ENCODE data around the gene SPRR2B. TPM values are rescaled to one million over a fixed set of nuclear protein-coding genes. Genes with fewer than 3 reads are reported as not detected.
"Not testable (repeated sequence)": the region's sequence is repeated elsewhere in the genome, so short reads cannot be mapped to it uniquely, and the experiment has no call there.

The SPRR2B gene
- total and polyA plus RNA-seq, 8 donors: not detected

GRCh38 chr1:153024413-153024812 is 47.0 kb downstream of the SPRR2B start:
- no peaks in the 10 kb centered on the region for H3K4me1 ChIP-seq
- no peak overlapping the region for H3K4me3 ChIP-seq
- H3K9me3 ChIP-seq: no peaks in the 10 kb centered on the region
- ATAC-seq (no peak), DNase-seq (no peak)
- TF ChIP-seq CTCF (IDR thresholded peaks at IDR 0.05): no peak
- intact Hi-C loops (cut with DNase I): no loop called here
- no peak overlapping the region for H3K27ac ChIP-seq
- no peaks in the 10 kb centered on the region for H3K36me3 ChIP-seq
- no peaks in the 10 kb centered on the region for H3K27me3 ChIP-seq

GRCh38 chr1:153023109-153023508 is 48.3 kb downstream of the SPRR2B start:
- Histone ChIP-seq H3K4me3 (no peak overlapping the region), H3K9me3 (no peaks in the 10 kb centered on the region), H3K4me1 (no peaks in the 10 kb centered on the region), H3K27ac (no peak overlapping the region), H3K27me3 (no peaks in the 10 kb centered on the region), H3K36me3 (no peaks in the 10 kb centered on the region)
- intact Hi-C loops (cut with DNase I): no loop called here
- TF ChIP-seq CTCF (IDR thresholded peaks at IDR 0.05): no peak
- DNase-seq: no peak
- no peak for ATAC-seq

- intact Hi-C loops (cut with DNase I): not testable (repeated sequence)
Measured at GRCh38 chr1:153022340-153022739, 49.1 kb downstream of the SPRR2B start.

GRCh38 chr1:153021829-153022228 is 49.6 kb downstream of the SPRR2B start:
- H3K9me3 ChIP-seq; intact Hi-C loops (cut with DNase I); H3K4me3 ChIP-seq; H3K27me3 ChIP-seq; H3K27ac ChIP-seq; DNase-seq; H3K36me3 ChIP-seq; ATAC-seq; H3K4me1 ChIP-seq: not testable (repeated sequence)

More at GRCh38 chr1:153022340-153022739, 49.1 kb downstream of the SPRR2B start:
- not testable (repeated sequence) for H3K9me3 ChIP-seq, H3K4me3 ChIP-seq, DNase-seq, H3K4me1 ChIP-seq, H3K27ac ChIP-seq, ATAC-seq, H3K36me3 ChIP-seq, H3K27me3 ChIP-seq

Other genes starting within 250 kb of the SPRR2B start
- not detected for gene LCE1A, start 244.1 kb downstream of the SPRR2B start, total RNA-seq
- gene LCE1A, start 244.1 kb downstream of the SPRR2B start, polyA plus RNA-seq (ENCODE audit: insufficient read length in 6 of 6): not detected
- not detected for gene LCE6A, start 228.8 kb downstream of the SPRR2B start, total RNA-seq
- gene LCE6A, start 228.8 kb downstream of the SPRR2B start, polyA plus RNA-seq (ENCODE audit: insufficient read length in 6 of 6): not detected
- gene LCE7A, start 211.6 kb downstream of the SPRR2B start, total RNA-seq: not detected
- not detected for gene LCE7A, start 211.6 kb downstream of the SPRR2B start, polyA plus RNA-seq (ENCODE audit: insufficient read length in 6 of 6)
- not detected for gene SMCP, start 193.3 kb downstream of the SPRR2B start, total RNA-seq
- gene SMCP, start 193.3 kb downstream of the SPRR2B start, polyA plus RNA-seq (ENCODE audit: insufficient read length in 6 of 6): not detected
- gene IVL, start 163.1 kb downstream of the SPRR2B start, total RNA-seq: under 1 TPM in 1 of 2 donors, not detected in 1; 0.12 TPM
- not detected for gene IVL, start 163.1 kb downstream of the SPRR2B start, polyA plus RNA-seq (ENCODE audit: insufficient read length in 6 of 6)
- gene SPRR5, start 124.4 kb downstream of the SPRR2B start, total RNA-seq: not detected
- gene SPRR5, start 124.4 kb downstream of the SPRR2B start, polyA plus RNA-seq (ENCODE audit: insufficient read length in 6 of 6): not detected
- gene SPRR4, start 101.0 kb downstream of the SPRR2B start, total RNA-seq: not detected
- gene SPRR4, start 101.0 kb downstream of the SPRR2B start, polyA plus RNA-seq (ENCODE audit: insufficient read length in 6 of 6): not detected
- gene SPRR1A, start 87.5 kb downstream of the SPRR2B start, total RNA-seq: not detected
- not detected for gene SPRR1A, start 87.5 kb downstream of the SPRR2B start, polyA plus RNA-seq (ENCODE audit: insufficient read length in 6 of 6)
- not detected for gene SPRR3, start 69.9 kb downstream of the SPRR2B start, total RNA-seq
- gene SPRR3, start 69.9 kb downstream of the SPRR2B start, polyA plus RNA-seq (ENCODE audit: insufficient read length in 6 of 6): under 1 TPM in 4 of 6 donors, not detected in 2; 0.24 to 0.55 (median 0.29) TPM
- under 1 TPM in 1 of 2 donors, not detected in 1; 0.73 TPM for gene SPRR1B, start 40.4 kb downstream of the SPRR2B start, total RNA-seq
- under 1 TPM in 1 of 6 donors, not detected in 5; 0.24 TPM for gene SPRR1B, start 40.4 kb downstream of the SPRR2B start, polyA plus RNA-seq (ENCODE audit: insufficient read length in 6 of 6)
- not detected for gene SPRR2D, start 30.5 kb downstream of the SPRR2B start, total RNA-seq
- not detected for gene SPRR2D, start 30.5 kb downstream of the SPRR2B start, polyA plus RNA-seq (ENCODE audit: insufficient read length in 6 of 6)
- not detected for gene SPRR2A, start 14.1 kb downstream of the SPRR2B start, total RNA-seq
- gene SPRR2A, start 14.1 kb downstream of the SPRR2B start, polyA plus RNA-seq (ENCODE audit: insufficient read length in 6 of 6): not detected
- not detected for gene SPRR2E, start 22.9 kb upstream of the SPRR2B start, total RNA-seq
- not detected for gene SPRR2E, start 22.9 kb upstream of the SPRR2B start, polyA plus RNA-seq (ENCODE audit: insufficient read length in 6 of 6)
- not detected for gene SPRR2F, start 41.9 kb upstream of the SPRR2B start, total RNA-seq
- under 1 TPM in 1 of 6 donors, not detected in 5; 0.63 TPM for gene SPRR2F, start 41.9 kb upstream of the SPRR2B start, polyA plus RNA-seq (ENCODE audit: insufficient read length in 6 of 6)
- gene SPRR2G, start 79.3 kb upstream of the SPRR2B start, total RNA-seq: not detected
- gene SPRR2G, start 79.3 kb upstream of the SPRR2B start, polyA plus RNA-seq (ENCODE audit: insufficient read length in 6 of 6): not detected
- gene LELP1, start 131.8 kb upstream of the SPRR2B start, total RNA-seq: not detected
- gene LELP1, start 131.8 kb upstream of the SPRR2B start, polyA plus RNA-seq (ENCODE audit: insufficient read length in 6 of 6): not detected
- gene PRR9, start 146.0 kb upstream of the SPRR2B start, total RNA-seq: not detected
- gene PRR9, start 146.0 kb upstream of the SPRR2B start, polyA plus RNA-seq (ENCODE audit: insufficient read length in 6 of 6): not detected
- not detected for gene LORICRIN, start 188.1 kb upstream of the SPRR2B start, total RNA-seq
- not detected for gene LORICRIN, start 188.1 kb upstream of the SPRR2B start, polyA plus RNA-seq (ENCODE audit: insufficient read length in 6 of 6)
- not detected for gene PGLYRP3, start 241.3 kb upstream of the SPRR2B start, total RNA-seq
- gene PGLYRP3, start 241.3 kb upstream of the SPRR2B start, polyA plus RNA-seq (ENCODE audit: insufficient read length in 6 of 6): not detected